Uterus (tissue), 2 donors: ENCODE data around the gene MLC1.

Experiments
- CTCF ChIP-seq, 4 experiments: fragments of 200-600 bp in 2 of 4; fragments of 450-650 bp in 2 of 4; sonication (generic) in 2 of 4; IDR thresholded peaks; one replicate each; pipeline ENCODE4 v1.5.1; 2016 to 2019; ENCODE audit warnings: antibody characterized with exemption in 4 of 4, mild to moderate bottlenecking in 2 of 4, moderate library complexity in 1 of 4
- POLR2A ChIP-seq, 2 donors: fragments of 450-650 bp; IDR thresholded peaks; one replicate each; pipeline ENCODE4 v1.6.1; 2016; ENCODE audit warnings: antibody characterized with exemption in 2 of 2, mild to moderate bottlenecking in 1 of 2, moderate library complexity in 1 of 2

- TF ChIP-seq CTCF (IDR thresholded peaks at IDR 0.05) (no peak), POLR2A (IDR thresholded peaks at IDR 0.05) (no peak)
These were observed 40.6 kb downstream of the MLC1 start for GRCh38 chr22:50044485-50045118.
